HEK293 (cell line): ENCODE measurements around the gene SSTR3.

Experiments used
- CTCF ChIA-PET: fragments of 350-600 bp; formaldehyde crosslinking; extraction: SDS; loops from one replicate; lab custom pipeline; 2021; ENCODE audit warnings: antibody characterized with exemption; lab: Yijun Ruan, JAX
- POLR2A ChIA-PET: fragments of 300-600 bp; formaldehyde crosslinking; extraction: SDS; loops from one replicate; lab custom pipeline; 2020; ENCODE audit warnings: antibody characterized with exemption, inconsistent platforms; lab: Yijun Ruan, JAX
- H3K27ac ChIP-seq: fragments of 200-500 bp; sonication (Bioruptor generic); 2 replicates; pipeline ENCODE4 v1.5.1; 2014; ENCODE audit warnings: low read depth, low read length, control low read depth, inconsistent platforms; ENCODE audit errors: extremely low read depth
- H3K36me3 ChIP-seq, 2 experiments: fragments of 200-500 bp in 1 of 2; sonication (Bioruptor generic) in 1 of 2; 1 replicate in 1 of 2; 2 replicates in 1 of 2; pipeline ENCODE4 v1.5.1; 2014 to 2017; ENCODE audit warnings: inconsistent platforms in 2 of 2, low read length in 2 of 2; ENCODE audit not compliant: control insufficient read depth in 2 of 2, insufficient read depth in 1 of 2
- H3K4me1 ChIP-seq: fragments of 200-500 bp; sonication (Bioruptor generic); 2 replicates; pipeline ENCODE4 v1.5.1; 2014; ENCODE audit warnings: mild to moderate bottlenecking, low read length, inconsistent platforms; ENCODE audit not compliant: control insufficient read depth, insufficient read depth
- H3K4me3 ChIP-seq: 2 replicates; pipeline ENCODE4 v1.5.1; 2011; ENCODE audit warnings: low read depth, mild to moderate bottlenecking, control low read depth, low read length, moderate library complexity
- H3K9me3 ChIP-seq: fragments of 200-500 bp; sonication (Bioruptor generic); 2 replicates; pipeline ENCODE4 v1.5.1; 2014; ENCODE audit warnings: low read depth, low read length, inconsistent platforms; ENCODE audit not compliant: control insufficient read depth, insufficient read depth
- BCL11A ChIP-seq: fragments of 450-650 bp; formaldehyde crosslinking; IDR thresholded peaks from 2 replicates; pipeline ENCODE4 v1.5.1; 2016; ENCODE audit warnings: low read depth, missing biosample characterization, missing genetic modification characterization
- GLIS2 ChIP-seq: fragments of 450-650 bp; formaldehyde crosslinking; IDR thresholded peaks from 2 replicates; pipeline ENCODE4 v1.5.1; 2016; ENCODE audit warnings: missing biosample characterization, missing genetic modification characterization
- OSR2 ChIP-seq: fragments of 450-650 bp; formaldehyde crosslinking; IDR thresholded peaks from 2 replicates; pipeline ENCODE4 v1.5.1; 2016; ENCODE audit warnings: missing biosample characterization, missing genetic modification characterization
- RBAK ChIP-seq: fragments of 450-650 bp; formaldehyde crosslinking; IDR thresholded peaks from 2 replicates; pipeline ENCODE4 v1.5.1; 2016; ENCODE audit warnings: missing biosample characterization, missing genetic modification characterization
- SP3 ChIP-seq: fragments of 450-650 bp; formaldehyde crosslinking; IDR thresholded peaks from 2 replicates; pipeline ENCODE4 v1.5.1; 2016; ENCODE audit warnings: missing biosample characterization, missing genetic modification characterization
- ZBTB8A ChIP-seq: fragments of 450-650 bp; formaldehyde crosslinking; IDR thresholded peaks from 2 replicates; pipeline ENCODE4 v1.5.1; 2016; ENCODE audit warnings: missing biosample characterization, missing genetic modification characterization
- ZNF155 ChIP-seq: fragments of 450-650 bp; formaldehyde crosslinking; IDR thresholded peaks from 2 replicates; pipeline ENCODE4 v1.5.1; 2016; ENCODE audit warnings: missing biosample characterization, missing genetic modification characterization
- ZNF157 ChIP-seq: fragments of 450-650 bp; formaldehyde crosslinking; IDR thresholded peaks from 2 replicates; pipeline ENCODE4 v1.5.1; 2016; ENCODE audit warnings: missing biosample characterization, missing genetic modification characterization
- ZNF223 ChIP-seq: fragments of 450-650 bp; formaldehyde crosslinking; IDR thresholded peaks from 2 replicates; pipeline ENCODE4 v1.5.1; 2016; ENCODE audit warnings: missing biosample characterization, missing genetic modification characterization
- ZNF426 ChIP-seq: fragments of 450-650 bp; formaldehyde crosslinking; IDR thresholded peaks from 2 replicates; pipeline ENCODE4 v1.5.1; 2017; ENCODE audit warnings: missing biosample characterization, missing genetic modification characterization, mild to moderate bottlenecking, inconsistent platforms, moderate library complexity
- ZNF530 ChIP-seq: fragments of 450-650 bp; formaldehyde crosslinking; IDR thresholded peaks from 2 replicates; pipeline ENCODE4 v1.5.1; 2016; ENCODE audit warnings: low read depth, missing biosample characterization, missing genetic modification characterization
- ZNF629 ChIP-seq: fragments of 450-650 bp; formaldehyde crosslinking; IDR thresholded peaks from 2 replicates; pipeline ENCODE4 v1.5.1; 2017; ENCODE audit warnings: missing biosample characterization, missing genetic modification characterization
- ZNF701 ChIP-seq: fragments of 450-650 bp; formaldehyde crosslinking; IDR thresholded peaks from 2 replicates; pipeline ENCODE4 v1.5.1; 2016; ENCODE audit warnings: missing biosample characterization, missing genetic modification characterization
- TF ChIP-seq, protein P1 (sequence below): fragments of 450-650 bp; formaldehyde crosslinking; IDR thresholded peaks from 2 replicates; pipeline ENCODE4 v1.5.1; 2016; ENCODE audit warnings: missing biosample characterization, missing genetic modification characterization
- TF ChIP-seq, protein P2 (sequence below): fragments of 450-650 bp; formaldehyde crosslinking; IDR thresholded peaks from 2 replicates; pipeline ENCODE4 v1.5.1; 2017; ENCODE audit warnings: missing biosample characterization, missing genetic modification characterization
- TF ChIP-seq, protein P3 (sequence below): fragments of 450-650 bp; formaldehyde crosslinking; IDR thresholded peaks from 2 replicates; pipeline ENCODE4 v1.5.1; 2016; ENCODE audit warnings: missing biosample characterization, missing genetic modification characterization

Gene SSTR3

DNA sequence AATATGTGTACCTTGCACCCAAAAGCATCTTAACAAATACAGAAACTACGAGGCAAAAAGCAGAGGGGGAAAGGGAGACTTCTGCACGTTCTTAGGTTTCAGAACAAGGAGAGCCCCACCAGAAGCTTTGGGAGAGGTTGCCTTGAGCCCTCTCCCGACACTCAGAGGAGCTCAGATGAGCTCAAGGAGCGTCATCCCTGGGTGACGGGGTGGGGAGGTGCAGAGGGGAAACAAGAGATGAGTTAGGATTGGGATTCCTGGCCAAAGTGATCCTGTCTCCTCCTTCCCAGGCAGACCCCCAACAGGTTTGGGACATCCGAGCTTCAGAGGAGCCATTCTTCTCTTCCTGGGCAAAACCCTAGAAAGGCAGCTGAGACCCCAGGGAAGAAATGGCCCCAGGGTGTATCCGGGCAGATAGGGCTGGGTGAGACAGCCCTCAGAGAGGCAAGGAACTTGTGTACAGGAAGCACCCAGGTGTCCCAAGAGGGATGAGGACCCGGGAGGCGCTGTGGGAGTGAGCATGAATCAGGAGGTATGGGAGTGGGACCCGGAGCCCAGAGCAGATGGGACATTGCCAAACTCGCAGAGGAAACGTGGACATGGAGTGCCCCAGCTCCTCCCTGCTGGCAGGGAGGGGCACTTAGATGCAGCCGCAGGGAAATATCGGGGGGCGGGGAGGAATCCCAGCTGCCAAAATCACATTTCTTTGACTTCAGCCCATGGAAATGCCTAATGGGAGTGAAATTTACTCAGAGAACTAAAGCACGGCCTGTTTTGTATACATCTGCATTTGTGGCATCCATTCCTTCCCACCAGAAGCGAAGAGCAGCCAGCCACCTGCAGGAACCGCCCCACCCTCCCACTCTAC, 36.6 kb downstream of the SSTR3 start (continued):
- TF ChIP-seq, protein P1, sequence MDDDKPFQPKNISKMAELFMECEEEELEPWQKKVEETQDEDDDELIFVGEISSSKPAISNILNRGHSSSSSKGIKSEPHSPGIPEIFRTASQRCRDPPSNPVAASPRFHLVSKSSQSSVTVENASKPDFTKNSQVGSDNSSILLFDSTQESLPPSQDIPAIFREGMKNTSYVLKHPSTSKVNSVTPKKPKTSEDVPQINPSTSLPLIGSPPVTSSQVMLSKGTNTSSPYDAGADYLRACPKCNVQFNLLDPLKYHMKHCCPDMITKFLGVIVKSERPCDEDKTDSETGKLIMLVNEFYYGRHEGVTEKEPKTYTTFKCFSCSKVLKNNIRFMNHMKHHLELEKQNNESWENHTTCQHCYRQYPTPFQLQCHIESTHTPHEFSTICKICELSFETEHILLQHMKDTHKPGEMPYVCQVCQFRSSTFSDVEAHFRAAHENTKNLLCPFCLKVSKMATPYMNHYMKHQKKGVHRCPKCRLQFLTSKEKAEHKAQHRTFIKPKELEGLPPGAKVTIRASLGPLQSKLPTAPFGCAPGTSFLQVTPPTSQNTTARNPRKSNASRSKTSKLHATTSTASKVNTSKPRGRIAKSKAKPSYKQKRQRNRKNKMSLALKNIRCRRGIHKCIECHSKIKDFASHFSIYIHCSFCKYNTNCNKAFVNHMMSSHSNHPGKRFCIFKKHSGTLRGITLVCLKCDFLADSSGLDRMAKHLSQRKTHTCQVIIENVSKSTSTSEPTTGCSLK (tag by site-specific recombination), result no peak

DNA sequence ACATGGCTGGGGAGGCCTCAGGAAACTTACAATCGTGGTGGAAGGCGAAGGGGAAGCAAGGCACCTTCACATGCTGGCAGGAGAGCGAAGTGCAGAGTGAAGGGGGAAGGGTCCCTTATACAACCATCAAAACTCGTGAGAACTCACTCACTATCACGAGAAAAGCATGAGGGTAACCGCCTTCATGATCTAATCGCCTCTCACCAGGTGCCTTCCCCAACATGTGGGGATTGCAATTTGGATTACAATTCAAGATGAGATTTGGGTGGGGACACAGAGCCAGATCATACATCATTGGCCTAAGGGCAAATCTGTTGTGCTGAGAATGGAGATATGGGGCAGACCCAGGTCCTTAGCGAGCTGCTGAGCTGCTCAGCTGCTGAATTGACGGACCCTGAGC, 37.3 kb downstream of the SSTR3 start:
- H3K4me3 ChIP-seq, result no peak overlapping the region
- CTCF ChIA-PET, result interaction anchor here (0.8 to 1.4 kb wide), 3 partner anchors 8 to 418 kb away, joined by 3 to 7 read pairs (median 4); no protein-coding TSS in a partner anchor
- no peaks in the 10 kb centered on the region for H3K9me3 ChIP-seq
- POLR2A ChIA-PET, result interaction anchor here (1.2 kb wide), 1 partner anchor 156 kb away, joined by 3 read pairs; the partner anchor contains the start of genes MPST and TST
- H3K4me1 ChIP-seq, result no peaks in the 10 kb centered on the region; the same call in 1 of the 2 replicates
- no peaks in the 10 kb centered on the region for H3K36me3 ChIP-seq
- no peak overlapping the region for H3K27ac ChIP-seq
- TF ChIP-seq ZNF530 (tag by site-specific recombination), result no peak

DNA sequence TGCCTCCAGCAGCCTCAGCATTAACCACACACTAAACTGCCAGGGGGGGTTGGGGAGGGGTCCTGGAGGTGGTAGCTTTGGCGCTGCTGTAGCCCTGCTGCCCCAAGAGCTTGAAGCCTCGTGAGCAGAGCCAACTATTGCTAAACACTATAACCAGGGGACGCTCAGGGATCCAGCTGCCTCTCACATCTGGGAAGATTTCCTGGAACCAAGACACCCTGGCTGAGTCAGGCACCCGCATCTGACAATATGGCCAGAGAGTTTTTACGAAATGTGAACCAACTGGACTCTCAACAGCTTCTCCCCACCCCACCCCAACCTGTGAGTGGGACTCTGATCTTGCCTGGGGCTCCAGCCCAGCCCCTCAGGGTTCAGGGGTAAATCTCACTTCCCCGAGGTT, 38.6 kb downstream of the SSTR3 start:
- H3K4me1 ChIP-seq, result no peaks in the 10 kb centered on the region; the same call in 1 of the 2 replicates
- ChIA-PET POLR2A (interaction anchor here (1.3 kb wide), 1 partner anchor 26 kb away, joined by 3 read pairs; no protein-coding TSS in a partner anchor), CTCF (interaction anchor here (0.5 to 0.7 kb wide), 3 partner anchors 12 to 271 kb away, joined by 3 read pairs; no protein-coding TSS in a partner anchor)
- H3K27ac ChIP-seq, result no peak overlapping the region
- no peak overlapping the region for H3K4me3 ChIP-seq
- no peaks in the 10 kb centered on the region for H3K36me3 ChIP-seq
- TF ChIP-seq, protein P2, sequence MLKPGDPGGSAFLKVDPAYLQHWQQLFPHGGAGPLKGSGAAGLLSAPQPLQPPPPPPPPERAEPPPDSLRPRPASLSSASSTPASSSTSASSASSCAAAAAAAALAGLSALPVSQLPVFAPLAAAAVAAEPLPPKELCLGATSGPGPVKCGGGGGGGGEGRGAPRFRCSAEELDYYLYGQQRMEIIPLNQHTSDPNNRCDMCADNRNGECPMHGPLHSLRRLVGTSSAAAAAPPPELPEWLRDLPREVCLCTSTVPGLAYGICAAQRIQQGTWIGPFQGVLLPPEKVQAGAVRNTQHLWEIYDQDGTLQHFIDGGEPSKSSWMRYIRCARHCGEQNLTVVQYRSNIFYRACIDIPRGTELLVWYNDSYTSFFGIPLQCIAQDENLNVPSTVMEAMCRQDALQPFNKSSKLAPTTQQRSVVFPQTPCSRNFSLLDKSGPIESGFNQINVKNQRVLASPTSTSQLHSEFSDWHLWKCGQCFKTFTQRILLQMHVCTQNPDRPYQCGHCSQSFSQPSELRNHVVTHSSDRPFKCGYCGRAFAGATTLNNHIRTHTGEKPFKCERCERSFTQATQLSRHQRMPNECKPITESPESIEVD, result no peak
- TF ChIP-seq SP3 (tag by site-specific recombination) (no peak), ZNF155 (no peak), ZNF157 (tag by site-specific recombination) (no peak), ZBTB8A (tag by site-specific recombination) (no peak), GLIS2 (tag by site-specific recombination) (no peak), OSR2 (no peak), ZNF629 (tag by site-specific recombination) (no peak), ZNF426 (tag by site-specific recombination) (no peak), ZNF701 (tag by site-specific recombination) (no peak), ZNF223 (tag by site-specific recombination) (no peak), RBAK (no peak), BCL11A (tag by site-specific recombination) (no peak)
- TF ChIP-seq, protein P3, sequence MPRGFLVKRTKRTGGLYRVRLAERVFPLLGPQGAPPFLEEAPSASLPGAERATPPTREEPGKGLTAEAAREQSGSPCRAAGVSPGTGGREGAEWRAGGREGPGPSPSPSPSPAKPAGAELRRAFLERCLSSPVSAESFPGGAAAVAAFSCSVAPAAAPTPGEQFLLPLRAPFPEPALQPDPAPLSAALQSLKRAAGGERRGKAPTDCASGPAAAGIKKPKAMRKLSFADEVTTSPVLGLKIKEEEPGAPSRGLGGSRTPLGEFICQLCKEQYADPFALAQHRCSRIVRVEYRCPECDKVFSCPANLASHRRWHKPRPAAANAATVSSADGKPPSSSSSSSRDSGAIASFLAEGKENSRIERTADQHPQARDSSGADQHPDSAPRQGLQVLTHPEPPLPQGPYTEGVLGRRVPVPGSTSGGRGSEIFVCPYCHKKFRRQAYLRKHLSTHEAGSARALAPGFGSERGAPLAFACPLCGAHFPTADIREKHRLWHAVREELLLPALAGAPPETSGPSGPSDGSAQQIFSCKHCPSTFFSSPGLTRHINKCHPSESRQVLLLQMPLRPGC, result no peak
- H3K9me3 ChIP-seq, result no peaks in the 10 kb centered on the region
